ENCODE measurements around the gene MSANTD1.

Gene MSANTD1

DNA sequence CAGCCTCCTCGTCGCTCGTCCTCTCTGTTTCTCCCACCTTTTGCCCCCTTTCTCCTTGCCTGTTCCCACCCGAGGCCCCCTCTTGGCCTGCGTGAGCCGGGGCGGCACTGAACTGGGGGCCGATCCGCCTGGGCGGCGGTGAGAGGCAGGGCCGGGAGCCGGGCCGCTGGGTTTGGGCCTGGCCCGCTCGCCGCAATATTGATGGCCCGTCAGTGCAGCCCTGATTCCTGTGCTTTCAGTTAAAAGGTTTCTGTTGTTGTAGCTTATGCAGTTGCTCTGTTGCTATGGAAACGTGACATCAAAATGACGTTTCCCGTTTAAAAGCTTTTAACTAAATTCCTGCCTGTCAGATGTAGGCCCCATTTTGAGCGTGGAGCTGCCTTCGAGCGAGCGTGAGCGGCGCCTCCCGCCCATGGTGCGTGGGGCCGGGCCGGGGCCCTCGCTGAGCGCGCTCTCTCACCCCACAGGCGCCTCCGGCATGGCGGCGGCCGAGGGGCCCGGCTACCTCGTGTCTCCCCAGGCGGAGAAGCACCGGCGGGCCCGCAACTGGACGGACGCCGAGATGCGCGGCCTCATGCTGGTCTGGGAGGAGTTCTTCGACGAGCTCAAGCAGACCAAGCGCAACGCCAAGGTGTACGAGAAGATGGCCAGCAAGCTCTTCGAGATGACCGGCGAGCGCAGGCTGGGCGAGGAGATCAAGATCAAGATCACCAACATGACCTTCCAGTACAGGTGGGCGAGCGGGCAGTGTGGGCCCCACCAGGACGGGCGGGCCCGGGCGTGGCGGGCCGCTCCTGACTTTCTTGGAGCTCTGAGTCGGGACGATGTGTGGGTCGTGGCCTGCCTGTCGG is at the start of gene MSANTD1:
TSS of gene MSANTD1 (plus strand) at position 349 of the 851 bp plus-strand sequence. CDS start at position 413, 64 bp downstream.
- FAIRE-seq = no peak

DNA sequence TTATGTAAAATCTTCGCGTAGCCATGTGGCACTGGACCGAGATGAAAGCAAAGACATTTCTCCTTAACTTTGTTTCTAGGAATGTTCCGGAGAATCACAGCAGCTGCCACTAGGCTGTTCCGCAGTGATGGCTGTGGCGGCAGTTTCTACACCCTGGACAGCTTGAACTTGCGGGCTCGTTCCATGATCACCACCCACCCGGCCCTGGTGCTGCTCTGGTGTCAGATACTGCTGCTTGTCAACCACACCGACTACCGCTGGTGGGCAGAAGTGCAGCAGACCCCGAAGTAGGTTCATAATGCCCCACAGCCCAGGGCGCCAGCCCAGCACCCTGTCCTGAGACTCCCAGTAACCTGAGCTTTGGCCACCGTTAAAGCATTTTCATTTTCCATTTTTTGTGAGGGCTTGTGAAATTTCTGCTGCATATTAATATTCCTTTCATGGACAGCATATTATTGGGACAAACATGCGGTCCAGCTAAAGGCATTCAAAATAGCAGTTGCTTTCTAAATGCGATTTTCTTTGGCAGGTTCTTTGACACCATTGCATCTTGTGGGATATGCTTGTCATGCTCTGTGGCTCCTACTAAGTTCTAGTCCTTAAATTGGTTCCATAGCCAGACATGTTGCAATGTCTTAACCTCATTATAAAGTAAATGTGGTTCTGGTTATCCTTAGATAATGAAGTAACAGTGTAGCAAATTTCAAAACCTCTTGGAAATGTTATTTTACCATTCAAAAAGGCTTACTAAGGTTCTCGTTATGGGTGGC is 49.1 kb upstream of the MSANTD1 start:
- no peak for FAIRE-seq

GRCh38 chr4:3200423-3201090 is 48.4 kb upstream of the MSANTD1 start:
- FAIRE-seq = no peak

DNA sequence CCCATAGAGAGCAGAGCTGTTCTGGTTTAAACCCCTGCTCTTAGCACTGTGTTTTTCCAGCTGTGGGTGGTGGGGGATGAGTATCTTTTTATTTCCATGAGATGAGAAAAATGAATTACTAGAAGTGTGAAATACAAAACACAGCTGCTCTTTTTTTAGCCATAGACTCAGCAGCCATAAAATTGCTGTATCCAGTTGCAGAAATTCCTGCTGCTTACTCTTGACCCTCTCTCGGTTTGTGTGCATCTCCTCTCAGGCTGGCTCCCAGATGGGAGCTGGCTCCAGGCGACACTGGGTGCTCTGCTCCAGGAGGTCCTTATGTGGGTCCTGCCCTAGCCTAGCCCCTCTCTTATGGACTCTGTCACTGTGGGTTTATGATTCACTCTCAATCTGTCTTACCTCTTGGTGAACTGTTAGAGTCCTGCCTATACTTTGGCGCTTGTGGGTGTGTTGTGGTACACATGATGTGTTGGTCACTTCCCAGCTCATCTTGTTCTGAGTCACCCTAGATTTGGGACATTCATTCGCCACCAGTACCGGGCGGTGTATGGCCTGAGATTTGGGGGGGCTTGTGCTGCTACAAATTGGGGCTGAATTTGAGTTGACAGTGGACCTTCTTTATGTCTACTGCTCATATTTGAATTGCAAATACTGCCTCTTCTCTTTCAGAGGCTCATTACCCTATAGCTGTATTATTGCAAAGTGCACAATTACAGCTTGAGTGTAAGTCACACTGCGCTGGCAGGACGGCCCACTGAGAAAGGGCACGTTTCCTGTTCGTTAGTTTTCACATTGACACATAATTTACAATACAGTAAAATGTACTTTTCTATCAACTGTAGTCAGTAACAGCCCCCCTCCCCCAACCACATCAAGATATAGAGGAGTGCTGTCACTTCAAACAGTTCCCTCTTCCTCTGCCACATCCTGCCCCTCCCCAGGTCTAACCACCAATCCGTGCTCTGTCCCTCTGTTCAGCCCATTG is 46.9 kb upstream of the MSANTD1 start:
- peak; percentile 18 for FAIRE-seq

GRCh38 chr4:3202836-3203820 is 45.8 kb upstream of the MSANTD1 start:
- FAIRE-seq = no peak

DNA sequence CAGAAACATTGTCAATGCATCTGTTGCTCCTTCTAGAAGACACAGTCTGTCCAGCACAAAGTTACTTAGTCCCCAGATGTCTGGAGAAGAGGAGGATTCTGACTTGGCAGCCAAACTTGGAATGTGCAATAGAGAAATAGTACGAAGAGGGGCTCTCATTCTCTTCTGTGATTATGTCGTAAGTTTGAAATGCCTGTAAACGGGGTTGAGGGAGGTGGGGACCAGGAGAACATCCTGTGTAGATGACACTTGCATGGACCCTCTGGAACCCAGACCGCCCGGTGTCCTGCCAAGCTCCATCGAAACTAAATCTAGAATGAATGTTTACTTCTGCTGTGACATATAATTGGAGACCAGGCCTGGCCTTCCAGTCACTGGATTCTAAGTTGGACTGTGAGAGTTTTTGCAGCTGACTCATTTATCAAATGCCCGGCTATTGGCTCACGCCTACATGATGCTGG is 45.0 kb upstream of the MSANTD1 start:
- no peak for FAIRE-seq

- FAIRE-seq = no peak
These were observed 43.0 kb upstream of the MSANTD1 start for GRCh38 chr4:3205995-3206394.

DNA sequence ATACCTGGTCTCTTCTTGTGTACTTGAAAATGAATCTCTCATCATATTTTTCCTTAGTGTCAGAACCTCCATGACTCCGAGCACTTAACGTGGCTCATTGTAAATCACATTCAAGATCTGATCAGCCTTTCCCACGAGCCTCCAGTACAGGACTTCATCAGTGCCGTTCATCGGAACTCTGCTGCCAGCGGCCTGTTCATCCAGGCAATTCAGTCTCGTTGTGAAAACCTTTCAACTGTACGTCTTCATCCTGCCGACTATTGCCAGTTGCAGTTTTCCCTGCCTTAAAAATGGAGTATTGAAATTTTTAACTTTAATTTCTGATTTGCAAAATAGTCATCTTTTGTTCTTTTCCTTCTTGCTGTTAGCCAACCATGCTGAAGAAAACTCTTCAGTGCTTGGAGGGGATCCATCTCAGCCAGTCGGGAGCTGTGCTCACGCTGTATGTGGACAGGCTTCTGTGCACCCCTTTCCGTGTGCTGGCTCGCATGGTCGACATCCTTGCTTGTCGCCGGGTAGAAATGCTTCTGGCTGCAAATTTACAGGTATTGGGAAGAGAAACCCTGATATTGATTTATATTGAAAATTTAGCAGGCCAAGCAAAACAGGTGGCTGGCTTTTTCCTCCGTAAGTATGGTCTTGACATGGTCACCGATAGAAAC is 42.4 kb upstream of the MSANTD1 start:
- no peak for FAIRE-seq

DNA sequence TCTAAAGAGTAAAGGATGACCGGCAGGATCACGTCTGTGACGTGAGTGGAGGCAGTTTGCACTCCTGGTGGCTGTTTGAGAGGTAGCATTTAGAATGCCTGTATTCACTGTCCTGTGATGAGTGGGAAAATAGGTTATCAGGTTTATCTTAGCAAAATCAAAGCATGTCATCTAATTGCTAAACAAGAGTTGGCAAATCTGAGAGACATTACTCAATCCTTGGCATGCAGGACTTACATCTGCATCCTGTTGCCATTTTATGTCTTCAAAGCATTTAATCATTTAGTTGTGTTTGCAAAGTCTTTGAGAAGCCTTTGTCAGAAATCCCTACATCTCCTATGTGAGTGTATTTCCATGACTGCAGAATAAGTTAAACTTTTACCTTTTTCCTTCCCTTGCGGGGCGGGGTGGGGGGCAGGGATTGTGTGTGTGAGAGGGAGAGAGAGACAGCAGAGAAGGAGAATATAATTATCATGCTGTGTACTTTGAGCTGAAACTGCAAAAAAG is 41.4 kb upstream of the MSANTD1 start:
- no peak for FAIRE-seq

DNA sequence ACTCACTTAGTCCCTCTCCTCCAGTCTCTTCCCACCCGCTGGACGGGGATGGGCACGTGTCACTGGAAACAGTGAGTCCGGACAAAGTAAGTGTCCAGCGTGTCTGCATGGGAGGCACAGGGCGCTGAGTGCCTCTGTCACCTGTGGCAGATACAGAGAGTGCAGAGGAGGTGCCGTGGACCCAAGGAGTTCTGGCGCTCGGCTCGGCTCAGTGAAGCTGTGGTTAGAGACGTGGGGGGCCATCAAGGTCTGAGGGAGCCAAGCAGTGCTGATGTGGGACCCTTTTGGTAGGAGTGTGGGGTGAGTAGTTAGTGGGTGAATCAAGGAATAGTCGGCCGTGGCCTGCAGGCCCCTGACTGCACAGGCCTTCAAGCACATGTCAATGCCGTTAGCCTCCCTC is 40.1 kb upstream of the MSANTD1 start:
- no peak for FAIRE-seq

DNA sequence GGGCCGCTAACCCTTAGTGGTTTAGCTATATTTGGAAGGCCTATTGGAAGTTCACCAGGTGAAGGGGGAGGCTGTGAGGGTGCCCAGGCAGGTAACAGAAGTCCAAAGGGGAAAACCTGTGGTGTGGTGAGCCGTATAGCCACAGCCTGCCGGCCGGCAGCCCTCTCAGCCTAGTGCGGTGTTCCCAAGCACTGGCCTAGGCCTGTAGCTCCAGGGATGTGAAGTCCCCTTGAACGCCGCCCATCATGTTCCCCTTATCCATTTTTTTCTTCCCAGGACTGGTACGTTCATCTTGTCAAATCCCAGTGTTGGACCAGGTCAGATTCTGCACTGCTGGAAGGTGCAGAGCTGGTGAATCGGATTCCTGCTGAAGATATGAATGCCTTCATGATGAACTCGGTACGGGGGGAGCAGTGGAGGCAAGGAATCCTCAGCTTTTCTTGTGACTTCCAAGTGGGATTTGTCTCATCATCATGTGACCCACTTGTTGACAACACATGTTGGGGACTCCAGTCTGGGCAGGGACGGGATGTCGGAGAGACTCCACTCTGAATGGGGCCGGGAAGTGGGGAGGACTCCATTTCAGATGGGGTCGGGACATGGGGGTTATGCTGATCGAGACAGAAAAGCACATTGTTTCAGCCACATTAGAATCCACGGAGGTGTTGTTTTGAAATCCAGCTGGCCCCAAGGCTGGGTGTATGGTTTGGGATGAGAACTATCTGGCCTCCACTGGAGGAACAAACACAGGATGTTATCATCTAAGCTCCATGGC is 39.2 kb upstream of the MSANTD1 start:
- FAIRE-seq = no peak

DNA sequence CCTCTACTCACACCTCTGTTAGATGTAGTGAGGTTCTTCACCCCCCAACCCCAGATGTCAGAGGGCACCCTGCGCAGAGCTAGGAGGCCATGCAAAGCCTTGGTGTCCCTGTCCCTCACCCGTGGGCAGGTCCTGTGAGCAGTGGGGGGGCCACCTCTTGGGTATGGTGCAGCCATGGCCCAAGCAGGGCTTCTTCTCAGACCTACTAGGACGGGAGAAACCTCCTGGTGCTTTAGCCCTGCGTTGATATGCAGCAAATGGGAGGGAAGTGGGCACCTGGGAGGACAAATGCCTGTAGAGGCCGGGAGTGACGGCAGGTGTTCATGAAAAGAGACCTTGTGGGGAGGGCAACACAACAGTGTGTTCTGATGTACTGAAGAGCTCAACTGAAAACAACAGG is 38.5 kb upstream of the MSANTD1 start:
- no peak for FAIRE-seq

GRCh38 chr4:3211866-3212265 is 37.1 kb upstream of the MSANTD1 start:
- FAIRE-seq = no peak

- no peak for FAIRE-seq
These were observed 36.4 kb upstream of the MSANTD1 start for GRCh38 chr4:3212391-3213105.

DNA sequence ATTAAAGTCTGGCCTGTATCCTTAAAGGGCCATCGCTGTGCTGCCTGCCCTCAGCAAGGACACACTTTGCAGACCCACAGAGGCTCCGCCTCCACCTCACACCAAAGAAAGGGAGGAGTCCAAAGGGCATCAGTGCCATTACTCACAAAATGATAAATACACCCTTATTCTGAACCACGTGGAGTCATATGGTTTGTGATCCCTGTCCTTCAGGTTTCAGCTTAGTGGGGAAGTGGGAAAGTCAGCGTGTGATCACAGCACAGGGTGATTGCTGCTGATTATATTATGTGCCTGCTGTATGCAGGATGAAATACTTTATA is 35.9 kb upstream of the MSANTD1 start:
- no peak for FAIRE-seq

- FAIRE-seq = no peak
These were observed 35.2 kb upstream of the MSANTD1 start for GRCh38 chr4:3213661-3214250.

DNA sequence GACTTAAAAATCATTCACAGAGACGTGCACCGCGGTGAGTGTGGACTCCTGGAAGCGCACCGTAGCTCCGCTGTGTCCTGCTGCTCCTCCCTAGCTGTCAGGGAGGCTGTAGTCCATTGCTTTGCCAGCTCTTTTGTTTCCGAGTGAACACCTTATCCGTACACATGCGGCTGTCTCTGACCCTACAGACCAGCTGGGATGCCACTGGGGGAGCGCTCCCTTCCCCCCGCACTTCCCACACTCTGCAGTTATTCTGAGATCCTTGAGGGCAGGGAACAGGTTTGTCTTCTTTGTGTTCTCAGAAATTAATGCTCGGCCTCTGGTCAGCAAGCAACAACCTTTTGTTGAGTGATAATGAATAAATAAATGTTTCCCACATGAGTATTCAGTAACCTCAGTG is 33.7 kb upstream of the MSANTD1 start:
- FAIRE-seq = no peak

DNA sequence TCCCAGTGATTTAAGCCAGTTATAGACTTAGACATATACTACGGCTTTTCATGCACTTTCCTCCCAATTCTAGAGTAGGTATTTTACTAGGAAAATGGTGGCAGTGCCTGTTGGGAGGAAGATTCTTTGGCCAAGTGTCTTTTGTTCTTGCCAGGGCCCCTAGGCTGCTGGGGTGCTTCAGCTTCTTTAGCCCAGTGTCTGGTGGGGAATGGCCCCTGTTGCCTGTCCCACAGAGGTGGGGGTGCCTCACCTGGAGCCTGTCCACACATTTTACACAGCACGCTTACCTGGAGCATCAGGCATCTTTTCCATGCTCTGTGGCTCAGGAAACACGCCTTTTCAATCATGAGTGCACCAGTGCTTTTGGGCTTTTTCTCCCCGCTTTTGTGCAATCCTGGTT is 33.2 kb upstream of the MSANTD1 start:
- no peak for FAIRE-seq

Measured in endometrium (tissue), 2 donors.